A549 (cell line): ENCODE results near the gene ESR1.

ENCODE experiments used
- ESRRA ChIP-seq: fragments of 150-350 bp; IDR thresholded peaks from 2 replicates; pipeline ENCODE4 v1.6.1; 2014; ENCODE audit warnings: mild to moderate bottlenecking, low read length, borderline replicate concordance
- POLR2A ChIP-seq: IDR thresholded peaks from 2 replicates; pipeline ENCODE4 v1.6.1; 2012; ENCODE audit warnings: mild to moderate bottlenecking, low read length
- RFX5 ChIP-seq: fragments of 450-650 bp; IDR thresholded peaks from 2 replicates; pipeline ENCODE4 v1.7.1; 2014; ENCODE audit warnings: antibody characterized with exemption, mild to moderate bottlenecking, moderate library complexity
- RNF2 ChIP-seq: fragments of 200-600 bp; sonication (generic); IDR thresholded peaks from 2 replicates; pipeline ENCODE4 v1.6.1; 2016; ENCODE audit warnings: low read depth, mild to moderate bottlenecking, antibody characterized with exemption, moderate library complexity, borderline replicate concordance
- TF ChIP-seq, protein P1 (sequence below): fragments of >200 bp; sonication (Bioruptor Twin); formaldehyde crosslinking; IDR thresholded peaks from 3 replicates; pipeline ENCODE4 v1.5.1; 2016
- TF ChIP-seq, protein P2 (sequence below): IDR thresholded peaks from 2 replicates; pipeline ENCODE4 v1.6.1; 2012

DNA sequence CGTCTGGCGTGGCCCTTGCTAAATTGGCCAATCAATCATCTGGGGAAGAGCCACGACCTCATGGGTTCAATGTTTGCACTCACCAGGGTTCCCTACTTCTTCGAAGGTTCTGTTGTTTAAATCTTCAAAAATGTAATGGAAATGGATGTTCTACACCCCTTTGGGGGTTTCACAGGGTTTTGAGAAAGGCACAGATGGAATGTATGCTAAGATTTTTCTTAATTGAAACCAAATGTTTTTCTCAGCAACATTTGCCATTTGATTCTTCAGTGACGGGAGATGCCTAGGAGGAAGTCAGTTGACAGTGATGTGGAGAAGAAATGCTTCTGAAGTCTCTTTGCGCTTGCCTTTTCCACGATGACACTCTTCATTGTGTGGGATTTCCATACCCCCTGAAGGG, 312.3 kb downstream of the ESR1 start:
- TF ChIP-seq RFX5 = no peak
- TF ChIP-seq, protein P1, sequence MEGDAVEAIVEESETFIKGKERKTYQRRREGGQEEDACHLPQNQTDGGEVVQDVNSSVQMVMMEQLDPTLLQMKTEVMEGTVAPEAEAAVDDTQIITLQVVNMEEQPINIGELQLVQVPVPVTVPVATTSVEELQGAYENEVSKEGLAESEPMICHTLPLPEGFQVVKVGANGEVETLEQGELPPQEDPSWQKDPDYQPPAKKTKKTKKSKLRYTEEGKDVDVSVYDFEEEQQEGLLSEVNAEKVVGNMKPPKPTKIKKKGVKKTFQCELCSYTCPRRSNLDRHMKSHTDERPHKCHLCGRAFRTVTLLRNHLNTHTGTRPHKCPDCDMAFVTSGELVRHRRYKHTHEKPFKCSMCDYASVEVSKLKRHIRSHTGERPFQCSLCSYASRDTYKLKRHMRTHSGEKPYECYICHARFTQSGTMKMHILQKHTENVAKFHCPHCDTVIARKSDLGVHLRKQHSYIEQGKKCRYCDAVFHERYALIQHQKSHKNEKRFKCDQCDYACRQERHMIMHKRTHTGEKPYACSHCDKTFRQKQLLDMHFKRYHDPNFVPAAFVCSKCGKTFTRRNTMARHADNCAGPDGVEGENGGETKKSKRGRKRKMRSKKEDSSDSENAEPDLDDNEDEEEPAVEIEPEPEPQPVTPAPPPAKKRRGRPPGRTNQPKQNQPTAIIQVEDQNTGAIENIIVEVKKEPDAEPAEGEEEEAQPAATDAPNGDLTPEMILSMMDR = no peak
- TF ChIP-seq RNF2 = no peak
- no peak for TF ChIP-seq ESRRA
- TF ChIP-seq POLR2A = no peak
- TF ChIP-seq, protein P2, sequence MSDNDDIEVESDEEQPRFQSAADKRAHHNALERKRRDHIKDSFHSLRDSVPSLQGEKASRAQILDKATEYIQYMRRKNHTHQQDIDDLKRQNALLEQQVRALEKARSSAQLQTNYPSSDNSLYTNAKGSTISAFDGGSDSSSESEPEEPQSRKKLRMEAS = no peak
